ENCODE measurements around the gene EPPIN.

DNA sequence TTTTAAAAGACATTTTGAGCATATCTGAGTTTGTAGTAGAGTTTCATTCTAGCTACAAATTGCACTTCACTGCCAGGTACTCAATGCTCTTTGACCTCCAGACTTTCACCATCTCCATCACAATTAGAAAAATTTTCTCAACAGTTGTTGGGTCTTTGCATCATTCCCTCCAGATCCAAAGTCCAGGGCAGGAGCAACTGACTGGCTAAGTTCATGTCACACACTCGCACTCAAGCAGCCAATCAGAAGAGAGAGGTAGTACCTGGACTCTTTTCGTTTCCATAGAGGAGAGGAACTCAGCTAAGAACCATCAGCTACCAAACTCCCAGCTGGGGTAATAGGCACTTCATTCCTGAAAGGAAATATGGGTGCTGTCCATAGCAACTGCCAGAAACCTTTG is 40.8 kb downstream of the EPPIN start:
- TF ChIP-seq, protein P1, sequence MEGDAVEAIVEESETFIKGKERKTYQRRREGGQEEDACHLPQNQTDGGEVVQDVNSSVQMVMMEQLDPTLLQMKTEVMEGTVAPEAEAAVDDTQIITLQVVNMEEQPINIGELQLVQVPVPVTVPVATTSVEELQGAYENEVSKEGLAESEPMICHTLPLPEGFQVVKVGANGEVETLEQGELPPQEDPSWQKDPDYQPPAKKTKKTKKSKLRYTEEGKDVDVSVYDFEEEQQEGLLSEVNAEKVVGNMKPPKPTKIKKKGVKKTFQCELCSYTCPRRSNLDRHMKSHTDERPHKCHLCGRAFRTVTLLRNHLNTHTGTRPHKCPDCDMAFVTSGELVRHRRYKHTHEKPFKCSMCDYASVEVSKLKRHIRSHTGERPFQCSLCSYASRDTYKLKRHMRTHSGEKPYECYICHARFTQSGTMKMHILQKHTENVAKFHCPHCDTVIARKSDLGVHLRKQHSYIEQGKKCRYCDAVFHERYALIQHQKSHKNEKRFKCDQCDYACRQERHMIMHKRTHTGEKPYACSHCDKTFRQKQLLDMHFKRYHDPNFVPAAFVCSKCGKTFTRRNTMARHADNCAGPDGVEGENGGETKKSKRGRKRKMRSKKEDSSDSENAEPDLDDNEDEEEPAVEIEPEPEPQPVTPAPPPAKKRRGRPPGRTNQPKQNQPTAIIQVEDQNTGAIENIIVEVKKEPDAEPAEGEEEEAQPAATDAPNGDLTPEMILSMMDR (conservative IDR thresholded peaks at IDR 0.05; ENCODE audit: low read length) = no peak
- no peak for TF ChIP-seq EZH2phosphoT487 (IDR thresholded peaks at IDR 0.05; ENCODE audit: borderline replicate concordance)

Measured in Loucy (cell line).